ENCODE measurements around the gene HYCC2.
"Not testable (repeated sequence)": the region's sequence is repeated elsewhere in the genome, so short reads cannot be mapped to it uniquely, and the experiment has no call there.

The HYCC2 gene

GRCh38 chr2:201040867-201041628 is 30.4 kb downstream of the HYCC2 start:
- no peak for TF ChIP-seq CTCF (conservative IDR thresholded peaks at IDR 0.05; ENCODE audit: low read depth, low read length)
- no peak overlapping the region for H3K27ac ChIP-seq
- no peak overlapping the region for H3K4me2 ChIP-seq
- H3K4me3 ChIP-seq (IDR thresholded peaks at IDR 0.05; ENCODE audit: insufficient read depth, low read depth, low read length) = no peak overlapping the region
- no peaks in the 10 kb centered on the region for H4K20me1 ChIP-seq (ENCODE audit: insufficient read depth)
- H3K9ac ChIP-seq = no peak overlapping the region
- H3K27me3 ChIP-seq (ENCODE audit: insufficient read depth, low read depth) = no peaks in the 10 kb centered on the region
- no peak overlapping the region for H2AFZ ChIP-seq (ENCODE audit: low read depth)
- H3K36me3 ChIP-seq (ENCODE audit: insufficient read depth) = no peaks in the 10 kb centered on the region
- H3K4me1 ChIP-seq (ENCODE audit: low read depth, poor library complexity, severe bottlenecking) = peaks cover 6% of the 10 kb centered on the region
- H3K79me2 ChIP-seq (ENCODE audit: insufficient read depth, low read depth) = peaks cover 12% of the 10 kb centered on the region; the same call in 1 of the 2 replicates

GRCh38 chr2:201038855-201039254 is 32.6 kb downstream of the HYCC2 start:
- H3K27me3 ChIP-seq (ENCODE audit: insufficient read depth, low read depth) = no peaks in the 10 kb centered on the region
- H4K20me1 ChIP-seq (ENCODE audit: insufficient read depth) = no peaks in the 10 kb centered on the region
- H3K4me1 ChIP-seq (ENCODE audit: low read depth, poor library complexity, severe bottlenecking) = no peaks in the 10 kb centered on the region
- H3K4me2 ChIP-seq = no peak overlapping the region
- H3K36me3 ChIP-seq (ENCODE audit: insufficient read depth) = no peaks in the 10 kb centered on the region
- H2AFZ ChIP-seq (ENCODE audit: low read depth) = no peak overlapping the region
- no peak for TF ChIP-seq CTCF (conservative IDR thresholded peaks at IDR 0.05; ENCODE audit: low read depth, low read length)
- H3K9ac ChIP-seq = no peak overlapping the region
- H3K27ac ChIP-seq = no peak overlapping the region
- H3K4me3 ChIP-seq (IDR thresholded peaks at IDR 0.05; ENCODE audit: insufficient read depth, low read depth, low read length) = no peak overlapping the region
- H3K79me2 ChIP-seq (ENCODE audit: insufficient read depth, low read depth) = no peaks in the 10 kb centered on the region; the same call in 1 of the 2 replicates

- H3K36me3 ChIP-seq (ENCODE audit: insufficient read depth); H3K27me3 ChIP-seq (ENCODE audit: insufficient read depth, low read depth); H2AFZ ChIP-seq (ENCODE audit: low read depth); H3K4me1 ChIP-seq (ENCODE audit: low read depth, poor library complexity, severe bottlenecking); H3K27ac ChIP-seq; H3K4me3 ChIP-seq (IDR thresholded peaks at IDR 0.05; ENCODE audit: insufficient read depth, low read depth, low read length); H3K4me2 ChIP-seq; H3K9ac ChIP-seq; H4K20me1 ChIP-seq (ENCODE audit: insufficient read depth); H3K79me2 ChIP-seq (ENCODE audit: insufficient read depth, low read depth): not testable (repeated sequence)
Observed at GRCh38 chr2:201038361-201038760, 33.1 kb downstream of the HYCC2 start.

- H3K4me2 ChIP-seq; H3K27ac ChIP-seq; H3K4me1 ChIP-seq (ENCODE audit: low read depth, poor library complexity, severe bottlenecking); H3K27me3 ChIP-seq (ENCODE audit: insufficient read depth, low read depth); H3K9ac ChIP-seq; H4K20me1 ChIP-seq (ENCODE audit: insufficient read depth); H3K79me2 ChIP-seq (ENCODE audit: insufficient read depth, low read depth); H2AFZ ChIP-seq (ENCODE audit: low read depth); H3K4me3 ChIP-seq (IDR thresholded peaks at IDR 0.05; ENCODE audit: insufficient read depth, low read depth, low read length); H3K36me3 ChIP-seq (ENCODE audit: insufficient read depth): not testable (repeated sequence)
Observed at GRCh38 chr2:201034355-201034754, 37.1 kb downstream of the HYCC2 start.

- Histone ChIP-seq H3K9ac (no peak overlapping the region), H3K4me1 (ENCODE audit: low read depth, poor library complexity, severe bottlenecking) (peaks cover 17% of the 10 kb centered on the region), H3K27ac (no peak overlapping the region), H3K36me3 (ENCODE audit: insufficient read depth) (no peaks in the 10 kb centered on the region), H3K79me2 (ENCODE audit: insufficient read depth, low read depth) (peaks cover 22% of the 10 kb centered on the region; the same call in 1 of the 2 replicates), H3K27me3 (ENCODE audit: insufficient read depth, low read depth) (no peaks in the 10 kb centered on the region), H3K4me2 (no peak overlapping the region), H2AFZ (ENCODE audit: low read depth) (no peak overlapping the region), H3K4me3 (IDR thresholded peaks at IDR 0.05; ENCODE audit: insufficient read depth, low read depth, low read length) (no peak overlapping the region), H4K20me1 (ENCODE audit: insufficient read depth) (0 out of 2 replicates have a peak, but pooled peaks cover 5% of the 10 kb centered on the region)
- TF ChIP-seq CTCF (conservative IDR thresholded peaks at IDR 0.05; ENCODE audit: low read depth, low read length) = no peak
Observed at GRCh38 chr2:201024518-201024917, 47.0 kb downstream of the HYCC2 start.

Measured in KMS-11 (cell line).